ENCODE data around the gene PDILT. TPM values are rescaled to one million over a fixed set of nuclear protein-coding genes. Genes with fewer than 3 reads are reported as not detected.
A peak's percentile ranks its signal among the peaks of the same experiment; 100 is the strongest.

The PDILT gene
- total RNA-seq, 1 experiment from 2014 or later: not detected

GRCh38 chr16:20393801-20394577 is 10.5 kb downstream of the PDILT start:
- WGBS (ENCODE audit: extremely low coverage, insufficient read length, low lambda C conversion rate): no CpG with 5 or more reads among the region's 2 CpGs
- no peaks in the 10 kb centered on the region for H3K27me3 ChIP-seq (ENCODE audit: insufficient read depth, low read length)
- no peaks in the 10 kb centered on the region for H3K9me3 Mint-ChIP-seq
- no peak for DNase-seq
- no peak overlapping the region for H2BK20ac ChIP-seq (ENCODE audit: low read depth, low read length, poor library complexity, severe bottlenecking)
- no peak overlapping the region for H3K23ac ChIP-seq (ENCODE audit: insufficient read length, low read depth, low read length)
- no peak overlapping the region for H2BK120ac ChIP-seq (ENCODE audit: low read depth, low read length, poor library complexity, severe bottlenecking)
- no peak overlapping the region for H2AFZ ChIP-seq (ENCODE audit: low read length)
- no peak overlapping the region for H3K4ac ChIP-seq (ENCODE audit: low read depth, low read length)
- H3K23me2 ChIP-seq (ENCODE audit: insufficient read length, low read depth, low read length, poor library complexity, severe bottlenecking): no peaks in the 10 kb centered on the region
- no peak overlapping the region for H3K27ac ChIP-seq (ENCODE audit: insufficient read length, low read depth, low read length)
- no peak overlapping the region for H4K8ac ChIP-seq (replicated peaks; ENCODE audit: insufficient read length, low read depth, low read length)
- no peak overlapping the region for H3K4me3 Mint-ChIP-seq
- H3K56ac ChIP-seq (ENCODE audit: insufficient read length, low read depth, low read length): no peak overlapping the region
- no peak overlapping the region for H3K4me2 ChIP-seq (ENCODE audit: insufficient read depth, insufficient read length, low read length)
- H3K18ac ChIP-seq (ENCODE audit: insufficient read length, low read depth, low read length): no peak overlapping the region
- H2BK5ac ChIP-seq (ENCODE audit: insufficient read length, low read length): no peak overlapping the region
- no peak overlapping the region for H2AK5ac ChIP-seq (ENCODE audit: insufficient read length, low read length)
- no peak overlapping the region for H3T11ph ChIP-seq (ENCODE audit: low read length)
- no peak overlapping the region for H2BK15ac ChIP-seq (ENCODE audit: low read depth, low read length)
- H3K14ac ChIP-seq (ENCODE audit: insufficient read depth, low read length): no peak overlapping the region
- H3K4me1 Mint-ChIP-seq: peaks cover 4 to 6% of the 10 kb centered on the region in 2 experiments
- peak overlapping the region in 2 of 3 experiments; percentile 9 to 53; a peak in 2 of 7 replicates for H3K27ac Mint-ChIP-seq
- no peaks in the 10 kb centered on the region for H4K20me1 ChIP-seq (ENCODE audit: control insufficient read depth, insufficient read depth, insufficient read length)
- no peaks in the 10 kb centered on the region for H3K79me2 ChIP-seq (ENCODE audit: insufficient read depth, low read length)
- H3K9me3 ChIP-seq (ENCODE audit: control insufficient read depth, low read depth, low read length): no peaks in the 10 kb centered on the region
- no peak overlapping the region for H2BK12ac ChIP-seq (ENCODE audit: insufficient read length, low read depth, low read length)
- no peaks in the 10 kb centered on the region for H3K4me1 ChIP-seq (ENCODE audit: insufficient read depth, low read length)
- H4K5ac ChIP-seq (ENCODE audit: insufficient read length, low read depth, low read length): no peak overlapping the region
- H4K91ac ChIP-seq (ENCODE audit: insufficient read length, low read depth, low read length): no peak overlapping the region
- no peak overlapping the region for H3K9ac ChIP-seq (ENCODE audit: extremely low read depth, insufficient read length, low read length)
- H3K27me3 Mint-ChIP-seq (ENCODE audit: low read depth): no peaks in the 10 kb centered on the region
- TF ChIP-seq CTCF (conservative IDR thresholded peaks at IDR 0.05): no peak
- no peaks in the 10 kb centered on the region for H3K79me1 ChIP-seq (ENCODE audit: insufficient read depth, low read depth, low read length, poor library complexity, severe bottlenecking)
- H3K36me3 Mint-ChIP-seq (ENCODE audit: insufficient read depth in 1 of 3, low read depth in 3 of 3): no peaks in the 10 kb centered on the region

Measured in H9 (cell line).